ENCODE data around the gene PTPRA. TPM values are rescaled to one million over a fixed set of nuclear protein-coding genes. Genes with fewer than 3 reads are reported as not detected.

Gene PTPRA
- total and polyA plus RNA-seq, 2 of the 13 experiments (the other 11 are each of a cell fraction or from before 2014, with no cell fraction given) = 47.2 to 127 TPM

GRCh38 chr20:2864626-2865025 is 8.7 kb upstream of the PTPRA start:
- Histone ChIP-seq H3K9ac (ENCODE audit: insufficient read depth, low read depth, low read length) (no peak overlapping the region), H3K4me2 (ENCODE audit: low read depth, low read length) (no peak overlapping the region), H3K27ac (ENCODE audit: extremely low read length, insufficient read depth, low read length) (no peak overlapping the region), H3K4me1 (ENCODE audit: insufficient read depth, low read length) (peaks cover 10% of the 10 kb centered on the region), H3K4me3 (replicated peaks in 1 of 3; ENCODE audit: insufficient read depth in 1 of 3, low read depth in 2 of 3, low read length in 3 of 3) (no peak overlapping the region), H3K36me3 (replicated peaks in 1 of 2; ENCODE audit: control insufficient read depth in 1 of 2, insufficient read depth in 2 of 2, low read length in 2 of 2) (peaks cover 6 to 8% of the 10 kb centered on the region in 2 experiments; a peak in 4 of 5 replicates), H3K9me3 (ENCODE audit: low read length) (no peaks in the 10 kb centered on the region), H2AFZ (ENCODE audit: low read length) (no peak overlapping the region), H3K79me2 (ENCODE audit: insufficient read depth, low read length) (no peaks in the 10 kb centered on the region), H4K20me1 (ENCODE audit: insufficient read depth, low read length) (no peaks in the 10 kb centered on the region), H3K27me3 (ENCODE audit: control insufficient read depth in 1 of 2, insufficient read depth in 2 of 2, low read length in 2 of 2) (no peaks in the 10 kb centered on the region)
- POLR2A ChIA-PET = no interaction called here
- ATAC-seq (no peak), FAIRE-seq (no peak), DNase-seq (ENCODE audit: low spot score) (no peak)
- CTCF ChIA-PET (ENCODE audit: low intra/inter-chr PET ratio, low total read pairs) = no interaction called here
- no TSS peak for BruUV-seq (replicated peaks)
- intact Hi-C loops (cut with micrococcal nuclease; ENCODE audit: unreplicated experiment) (no loop called here), in situ Hi-C loops (cut with HindIII; ENCODE audit: extremely low pct_ligation_motif_present, low pct_unique_long_range_greater_than_20kb) (loop anchor here (5.0 kb wide), 1 partner anchor 107 kb away; no protein-coding TSS in a partner anchor)
- 95% methylated on average over 12 of the region's 12 CpGs for WGBS (ENCODE audit: low lambda C conversion rate)
- TF ChIP-seq ZNF7 (CRISPR knock-in tag; IDR thresholded peaks at IDR 0.05) (no peak), ZNF788 (CRISPR knock-in tag; IDR thresholded peaks at IDR 0.05; ENCODE audit: borderline replicate concordance) (no peak), IRX3 (CRISPR knock-in tag; IDR thresholded peaks at IDR 0.05; ENCODE audit: borderline replicate concordance, low read depth) (no peak), ELF3 (CRISPR knock-in tag; IDR thresholded peaks at IDR 0.05) (no peak), MAFG (CRISPR knock-in tag; IDR thresholded peaks at IDR 0.05) (no peak), GPBP1L1 (CRISPR knock-in tag; IDR thresholded peaks at IDR 0.05) (no peak), NR0B2 (CRISPR knock-in tag; IDR thresholded peaks at IDR 0.05) (no peak), ZFX (CRISPR knock-in tag; IDR thresholded peaks at IDR 0.05; ENCODE audit: low read depth) (no peak), NONO (IDR thresholded peaks at IDR 0.05) (no peak), NONO (CRISPR knock-in tag; conservative IDR thresholded peaks at IDR 0.05) (no peak), PRMT3 (CRISPR knock-in tag; IDR thresholded peaks at IDR 0.05; ENCODE audit: borderline replicate concordance, low read depth) (no peak), ATF1 (CRISPR knock-in tag; IDR thresholded peaks at IDR 0.05) (no peak), ZNF260 (CRISPR knock-in tag; IDR thresholded peaks at IDR 0.05; ENCODE audit: borderline replicate concordance, low read depth) (no peak), ZMAT3 (CRISPR knock-in tag; conservative IDR thresholded peaks at IDR 0.05) (no peak), YEATS4 (CRISPR knock-in tag; IDR thresholded peaks at IDR 0.05; ENCODE audit: borderline replicate concordance) (no peak)
- TF ChIP-seq, protein P1, sequence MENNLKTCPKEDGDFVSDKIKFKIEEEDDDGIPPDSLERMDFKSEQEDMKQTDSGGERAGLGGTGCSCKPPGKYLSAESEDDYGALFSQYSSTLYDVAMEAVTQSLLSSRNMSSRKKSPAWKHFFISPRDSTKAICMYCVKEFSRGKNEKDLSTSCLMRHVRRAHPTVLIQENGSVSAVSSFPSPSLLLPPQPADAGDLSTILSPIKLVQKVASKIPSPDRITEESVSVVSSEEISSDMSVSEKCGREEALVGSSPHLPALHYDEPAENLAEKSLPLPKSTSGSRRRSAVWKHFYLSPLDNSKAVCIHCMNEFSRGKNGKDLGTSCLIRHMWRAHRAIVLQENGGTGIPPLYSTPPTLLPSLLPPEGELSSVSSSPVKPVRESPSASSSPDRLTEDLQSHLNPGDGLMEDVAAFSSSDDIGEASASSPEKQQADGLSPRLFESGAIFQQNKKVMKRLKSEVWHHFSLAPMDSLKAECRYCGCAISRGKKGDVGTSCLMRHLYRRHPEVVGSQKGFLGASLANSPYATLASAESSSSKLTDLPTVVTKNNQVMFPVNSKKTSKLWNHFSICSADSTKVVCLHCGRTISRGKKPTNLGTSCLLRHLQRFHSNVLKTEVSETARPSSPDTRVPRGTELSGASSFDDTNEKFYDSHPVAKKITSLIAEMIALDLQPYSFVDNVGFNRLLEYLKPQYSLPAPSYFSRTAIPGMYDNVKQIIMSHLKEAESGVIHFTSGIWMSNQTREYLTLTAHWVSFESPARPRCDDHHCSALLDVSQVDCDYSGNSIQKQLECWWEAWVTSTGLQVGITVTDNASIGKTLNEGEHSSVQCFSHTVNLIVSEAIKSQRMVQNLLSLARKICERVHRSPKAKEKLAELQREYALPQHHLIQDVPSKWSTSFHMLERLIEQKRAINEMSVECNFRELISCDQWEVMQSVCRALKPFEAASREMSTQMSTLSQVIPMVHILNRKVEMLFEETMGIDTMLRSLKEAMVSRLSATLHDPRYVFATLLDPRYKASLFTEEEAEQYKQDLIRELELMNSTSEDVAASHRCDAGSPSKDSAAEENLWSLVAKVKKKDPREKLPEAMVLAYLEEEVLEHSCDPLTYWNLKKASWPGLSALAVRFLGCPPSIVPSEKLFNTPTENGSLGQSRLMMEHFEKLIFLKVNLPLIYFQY (CRISPR knock-in tag; IDR thresholded peaks at IDR 0.05; ENCODE audit: borderline replicate concordance) = no peak
- TF ChIP-seq, protein P2, sequence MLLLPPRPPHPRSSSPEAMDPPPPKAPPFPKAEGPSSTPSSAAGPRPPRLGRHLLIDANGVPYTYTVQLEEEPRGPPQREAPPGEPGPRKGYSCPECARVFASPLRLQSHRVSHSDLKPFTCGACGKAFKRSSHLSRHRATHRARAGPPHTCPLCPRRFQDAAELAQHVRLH (CRISPR knock-in tag; IDR thresholded peaks at IDR 0.05; ENCODE audit: borderline replicate concordance, low read depth) = no peak
- TF ChIP-seq, protein P3, sequence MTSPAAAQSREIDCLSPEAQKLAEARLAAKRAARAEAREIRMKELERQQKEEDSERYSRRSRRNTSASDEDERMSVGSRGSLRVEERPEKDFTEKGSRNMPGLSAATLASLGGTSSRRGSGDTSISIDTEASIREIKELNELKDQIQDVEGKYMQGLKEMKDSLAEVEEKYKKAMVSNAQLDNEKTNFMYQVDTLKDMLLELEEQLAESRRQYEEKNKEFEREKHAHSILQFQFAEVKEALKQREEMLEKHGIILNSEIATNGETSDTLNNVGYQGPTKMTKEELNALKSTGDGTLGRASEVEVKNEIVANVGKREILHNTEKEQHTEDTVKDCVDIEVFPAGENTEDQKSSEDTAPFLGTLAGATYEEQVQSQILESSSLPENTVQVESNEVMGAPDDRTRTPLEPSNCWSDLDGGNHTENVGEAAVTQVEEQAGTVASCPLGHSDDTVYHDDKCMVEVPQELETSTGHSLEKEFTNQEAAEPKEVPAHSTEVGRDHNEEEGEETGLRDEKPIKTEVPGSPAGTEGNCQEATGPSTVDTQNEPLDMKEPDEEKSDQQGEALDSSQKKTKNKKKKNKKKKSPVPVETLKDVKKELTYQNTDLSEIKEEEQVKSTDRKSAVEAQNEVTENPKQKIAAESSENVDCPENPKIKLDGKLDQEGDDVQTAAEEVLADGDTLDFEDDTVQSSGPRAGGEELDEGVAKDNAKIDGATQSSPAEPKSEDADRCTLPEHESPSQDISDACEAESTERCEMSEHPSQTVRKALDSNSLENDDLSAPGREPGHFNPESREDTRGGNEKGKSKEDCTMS (CRISPR knock-in tag; conservative IDR thresholded peaks at IDR 0.05) = no peak
